HG03575 (cell line): ENCODE results near the gene TSSK2.
"Not testable (repeated sequence)": the region's sequence is repeated elsewhere in the genome, so short reads cannot be mapped to it uniquely, and the experiment has no call there.

Source experiments
- ATAC-seq: cut with Tn5 transposase; IDR thresholded peaks from one replicate; pipeline ENCODE4 v1.9.1; 2021; ENCODE audit not compliant: unreplicated experiment, insufficient number of reproducible peaks, low FRiP score; ENCODE audit errors: extremely low read depth

Gene TSSK2

GRCh38 chr22:19130959-19131684 lies at the start of gene TSSK2:
Gene TSSK2 (plus strand): TSS chr22:19131308. CDS start chr22:19131400, 92 bp downstream.
- no peak for ATAC-seq

- no peak for ATAC-seq
Observed at GRCh38 chr22:19081351-19081750, 49.8 kb upstream of the TSSK2 start.

GRCh38 chr22:19082101-19082500 lies 49.0 kb upstream of the TSSK2 start:
- ATAC-seq: no peak

GRCh38 chr22:19082793-19083192 lies 48.3 kb upstream of the TSSK2 start:
- no peak for ATAC-seq

GRCh38 chr22:19084126-19084525 lies 47.0 kb upstream of the TSSK2 start:
- ATAC-seq: not testable (repeated sequence)

- ATAC-seq: not testable (repeated sequence)
Observed at GRCh38 chr22:19084586-19084985, 46.5 kb upstream of the TSSK2 start.

GRCh38 chr22:19085233-19085718 lies 45.8 kb upstream of the TSSK2 start:
- ATAC-seq: no peak

GRCh38 chr22:19086417-19086816 lies 44.7 kb upstream of the TSSK2 start:
- no peak for ATAC-seq

- no peak for ATAC-seq
Observed at GRCh38 chr22:19086896-19087295, 44.2 kb upstream of the TSSK2 start.

- no peak for ATAC-seq
Observed at GRCh38 chr22:19088866-19089595, 42.1 kb upstream of the TSSK2 start.

- ATAC-seq: no peak
Observed at GRCh38 chr22:19090183-19090582, 40.9 kb upstream of the TSSK2 start.

GRCh38 chr22:19090586-19091127 lies 40.5 kb upstream of the TSSK2 start:
- ATAC-seq: no peak

GRCh38 chr22:19092725-19093124 lies 38.4 kb upstream of the TSSK2 start:
- no peak for ATAC-seq

GRCh38 chr22:19094393-19094997 lies 36.6 kb upstream of the TSSK2 start:
- ATAC-seq: no peak

- ATAC-seq: no peak
Observed at GRCh38 chr22:19096555-19096954, 34.6 kb upstream of the TSSK2 start.

- ATAC-seq: no peak
Observed at GRCh38 chr22:19097518-19097917, 33.6 kb upstream of the TSSK2 start.

- ATAC-seq: no peak
Observed at GRCh38 chr22:19098157-19098556, 33.0 kb upstream of the TSSK2 start.

- no peak for ATAC-seq
Observed at GRCh38 chr22:19103880-19104821, 27.0 kb upstream of the TSSK2 start.

GRCh38 chr22:19105456-19105855 lies 25.7 kb upstream of the TSSK2 start:
- no peak for ATAC-seq
